Measurements from ENCODE around the gene MAPK7.

DNA sequence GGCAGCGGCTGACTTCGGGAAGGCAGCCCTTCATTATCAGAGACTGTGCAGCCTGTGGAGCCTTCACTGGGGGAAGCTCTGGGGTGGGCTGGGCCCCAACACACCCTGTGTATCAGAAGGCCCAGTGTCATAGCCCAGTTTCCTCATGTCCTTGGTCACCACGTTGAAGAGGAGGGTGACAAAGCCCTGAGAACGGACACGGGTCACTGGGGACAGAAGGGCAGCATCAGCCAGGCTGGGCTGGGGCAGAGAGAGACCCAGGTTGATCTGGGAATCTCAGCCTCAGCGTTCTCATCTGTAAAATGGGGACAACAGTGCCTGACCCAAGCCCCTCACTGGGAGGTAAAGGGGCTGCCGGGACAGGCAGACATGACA is 35.1 kb upstream of the MAPK7 start:
- TF ChIP-seq, protein P1, sequence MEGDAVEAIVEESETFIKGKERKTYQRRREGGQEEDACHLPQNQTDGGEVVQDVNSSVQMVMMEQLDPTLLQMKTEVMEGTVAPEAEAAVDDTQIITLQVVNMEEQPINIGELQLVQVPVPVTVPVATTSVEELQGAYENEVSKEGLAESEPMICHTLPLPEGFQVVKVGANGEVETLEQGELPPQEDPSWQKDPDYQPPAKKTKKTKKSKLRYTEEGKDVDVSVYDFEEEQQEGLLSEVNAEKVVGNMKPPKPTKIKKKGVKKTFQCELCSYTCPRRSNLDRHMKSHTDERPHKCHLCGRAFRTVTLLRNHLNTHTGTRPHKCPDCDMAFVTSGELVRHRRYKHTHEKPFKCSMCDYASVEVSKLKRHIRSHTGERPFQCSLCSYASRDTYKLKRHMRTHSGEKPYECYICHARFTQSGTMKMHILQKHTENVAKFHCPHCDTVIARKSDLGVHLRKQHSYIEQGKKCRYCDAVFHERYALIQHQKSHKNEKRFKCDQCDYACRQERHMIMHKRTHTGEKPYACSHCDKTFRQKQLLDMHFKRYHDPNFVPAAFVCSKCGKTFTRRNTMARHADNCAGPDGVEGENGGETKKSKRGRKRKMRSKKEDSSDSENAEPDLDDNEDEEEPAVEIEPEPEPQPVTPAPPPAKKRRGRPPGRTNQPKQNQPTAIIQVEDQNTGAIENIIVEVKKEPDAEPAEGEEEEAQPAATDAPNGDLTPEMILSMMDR (conservative IDR thresholded peaks at IDR 0.05; ENCODE audit: low read depth, low read length) = no peak
- TF ChIP-seq CEBPB (IDR thresholded peaks at IDR 0.05; ENCODE audit: low read depth, low read length) (no peak), POLR2A (IDR thresholded peaks at IDR 0.05; ENCODE audit: low read depth, low read length) (no peak)

All from IMR-90 (cell line).